Measurements from ENCODE around the gene MALAT1. TPM values are rescaled to one million over a fixed set of nuclear protein-coding genes. Genes with fewer than 3 reads are reported as not detected.

The MALAT1 gene
- total and polyA plus RNA-seq, 10 of the 15 experiments (the other 5 are each of a cell fraction or from before 2014, with no cell fraction given), result 448 to 8,160 (median 2,019) TPM

DNA sequence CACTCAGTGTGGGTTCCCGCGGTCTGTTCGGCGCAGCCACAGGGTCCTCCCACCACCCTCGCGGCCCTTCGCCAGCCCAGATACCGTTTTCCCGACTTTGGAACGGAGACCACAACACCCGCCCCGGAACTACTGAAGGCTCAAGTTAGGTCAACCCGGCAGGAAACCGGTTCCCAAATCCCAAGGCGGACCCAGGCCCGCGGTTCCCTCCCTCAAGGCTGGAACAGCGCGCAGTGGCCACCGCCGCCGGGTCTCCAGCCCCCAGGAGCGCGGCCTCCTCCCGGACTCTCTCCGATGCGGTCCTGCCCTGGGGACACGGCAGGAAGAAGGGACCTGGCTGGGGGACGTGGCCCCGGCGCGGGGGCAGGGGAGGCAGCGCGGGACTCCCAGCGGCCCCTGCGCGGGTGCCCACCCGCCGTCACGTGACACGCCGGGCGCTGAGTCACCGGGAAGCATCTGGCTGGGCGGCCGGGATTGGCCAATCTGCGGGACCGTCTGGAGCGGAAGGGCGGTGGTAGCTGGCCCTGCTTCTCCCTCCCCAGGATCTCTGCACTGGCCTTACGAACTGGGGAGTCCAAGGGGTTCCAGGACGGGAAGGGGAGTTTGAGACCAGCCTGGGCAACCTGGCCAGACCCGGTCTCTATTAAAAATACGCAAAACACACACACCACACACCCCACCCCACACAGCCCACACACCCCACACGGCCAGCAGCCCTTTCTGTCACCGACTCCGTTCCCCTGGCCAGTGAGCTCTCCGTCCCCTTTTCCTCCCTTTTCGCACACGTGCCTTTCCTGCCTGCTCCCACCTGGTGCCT lies 21.5 kb upstream of the MALAT1 start (continued):
- TF ChIP-seq, protein P1, sequence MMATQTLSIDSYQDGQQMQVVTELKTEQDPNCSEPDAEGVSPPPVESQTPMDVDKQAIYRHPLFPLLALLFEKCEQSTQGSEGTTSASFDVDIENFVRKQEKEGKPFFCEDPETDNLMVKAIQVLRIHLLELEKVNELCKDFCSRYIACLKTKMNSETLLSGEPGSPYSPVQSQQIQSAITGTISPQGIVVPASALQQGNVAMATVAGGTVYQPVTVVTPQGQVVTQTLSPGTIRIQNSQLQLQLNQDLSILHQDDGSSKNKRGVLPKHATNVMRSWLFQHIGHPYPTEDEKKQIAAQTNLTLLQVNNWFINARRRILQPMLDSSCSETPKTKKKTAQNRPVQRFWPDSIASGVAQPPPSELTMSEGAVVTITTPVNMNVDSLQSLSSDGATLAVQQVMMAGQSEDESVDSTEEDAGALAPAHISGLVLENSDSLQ (IDR thresholded peaks at IDR 0.05), result peak; percentile 24; the same call in 1 of the 2 replicates
- TF ChIP-seq NRF1 (conservative IDR thresholded peaks at IDR 0.05; ENCODE audit: low read depth, low read length) (no peak), CHD2 (IDR thresholded peaks at IDR 0.05; ENCODE audit: borderline replicate concordance, low read depth, low read length) (no peak; the same call in 1 of the 2 replicates), CHD1 (IDR thresholded peaks at IDR 0.05; ENCODE audit: low read depth, low read length) (no peak), SP1 (IDR thresholded peaks at IDR 0.05; ENCODE audit: low read depth, low read length) (no peak), SIX5 (IDR thresholded peaks at IDR 0.05; ENCODE audit: low read depth, low read length, severe bottlenecking) (no peak), ATF3 (IDR thresholded peaks at IDR 0.05; ENCODE audit: borderline replicate concordance, extremely low read depth, low read depth, low read length) (peak; percentile 85; the same call in 1 of the 2 replicates), RCOR1 (conservative IDR thresholded peaks at IDR 0.05; ENCODE audit: low read depth, low read length) (0 out of 2 replicates have a peak, but pooled peaks have one; percentile 59), CTCF (IDR thresholded peaks at IDR 0.05 in 2 of 3, conservative IDR thresholded peaks at IDR 0.05 in 1 of 3; ENCODE audit: control insufficient read depth in 2 of 3, extremely low read depth in 1 of 3, insufficient read depth in 1 of 3, low read depth in 3 of 3, low read length in 3 of 3) (no peak), CREM (IDR thresholded peaks at IDR 0.05; ENCODE audit: low read depth) (peak; percentile 24; the same call in 1 of the 2 replicates), TAF1 (IDR thresholded peaks at IDR 0.05; ENCODE audit: borderline replicate concordance, low read depth, low read length) (peak; percentile 67; the same call in 1 of the 2 replicates), KAT2A (conservative IDR thresholded peaks at IDR 0.05; ENCODE audit: control insufficient read depth, low read depth, low read length) (no peak), HDGF (IDR thresholded peaks at IDR 0.05) (peak; percentile 53), ZNF384 (IDR thresholded peaks at IDR 0.05; ENCODE audit: borderline replicate concordance, low read depth, low read length) (no peak), BCL11A (IDR thresholded peaks at IDR 0.05; ENCODE audit: low read depth, low read length) (no peak), BACH1 (IDR thresholded peaks at IDR 0.05; ENCODE audit: borderline replicate concordance) (peak; percentile 92), EP300 (IDR thresholded peaks at IDR 0.05; ENCODE audit: borderline replicate concordance in 1 of 2, control insufficient read depth in 1 of 2, low read depth in 2 of 2, low read length in 2 of 2) (0 out of 4 replicates have a peak, but pooled peaks of 1 of the 2 experiments have one; percentile 26), MYB (IDR thresholded peaks at IDR 0.05; ENCODE audit: borderline replicate concordance, low read depth, low read length) (no peak), RB1 (IDR thresholded peaks at IDR 0.05; ENCODE audit: borderline replicate concordance) (peak; percentile 35; the same call in 1 of the 2 replicates)
- TF ChIP-seq, protein P2, sequence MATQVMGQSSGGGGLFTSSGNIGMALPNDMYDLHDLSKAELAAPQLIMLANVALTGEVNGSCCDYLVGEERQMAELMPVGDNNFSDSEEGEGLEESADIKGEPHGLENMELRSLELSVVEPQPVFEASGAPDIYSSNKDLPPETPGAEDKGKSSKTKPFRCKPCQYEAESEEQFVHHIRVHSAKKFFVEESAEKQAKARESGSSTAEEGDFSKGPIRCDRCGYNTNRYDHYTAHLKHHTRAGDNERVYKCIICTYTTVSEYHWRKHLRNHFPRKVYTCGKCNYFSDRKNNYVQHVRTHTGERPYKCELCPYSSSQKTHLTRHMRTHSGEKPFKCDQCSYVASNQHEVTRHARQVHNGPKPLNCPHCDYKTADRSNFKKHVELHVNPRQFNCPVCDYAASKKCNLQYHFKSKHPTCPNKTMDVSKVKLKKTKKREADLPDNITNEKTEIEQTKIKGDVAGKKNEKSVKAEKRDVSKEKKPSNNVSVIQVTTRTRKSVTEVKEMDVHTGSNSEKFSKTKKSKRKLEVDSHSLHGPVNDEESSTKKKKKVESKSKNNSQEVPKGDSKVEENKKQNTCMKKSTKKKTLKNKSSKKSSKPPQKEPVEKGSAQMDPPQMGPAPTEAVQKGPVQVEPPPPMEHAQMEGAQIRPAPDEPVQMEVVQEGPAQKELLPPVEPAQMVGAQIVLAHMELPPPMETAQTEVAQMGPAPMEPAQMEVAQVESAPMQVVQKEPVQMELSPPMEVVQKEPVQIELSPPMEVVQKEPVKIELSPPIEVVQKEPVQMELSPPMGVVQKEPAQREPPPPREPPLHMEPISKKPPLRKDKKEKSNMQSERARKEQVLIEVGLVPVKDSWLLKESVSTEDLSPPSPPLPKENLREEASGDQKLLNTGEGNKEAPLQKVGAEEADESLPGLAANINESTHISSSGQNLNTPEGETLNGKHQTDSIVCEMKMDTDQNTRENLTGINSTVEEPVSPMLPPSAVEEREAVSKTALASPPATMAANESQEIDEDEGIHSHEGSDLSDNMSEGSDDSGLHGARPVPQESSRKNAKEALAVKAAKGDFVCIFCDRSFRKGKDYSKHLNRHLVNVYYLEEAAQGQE (IDR thresholded peaks at IDR 0.05; ENCODE audit: low read depth, low read length), result 0 out of 2 replicates have a peak, but pooled peaks have one; percentile 20
- TF ChIP-seq, protein P3, sequence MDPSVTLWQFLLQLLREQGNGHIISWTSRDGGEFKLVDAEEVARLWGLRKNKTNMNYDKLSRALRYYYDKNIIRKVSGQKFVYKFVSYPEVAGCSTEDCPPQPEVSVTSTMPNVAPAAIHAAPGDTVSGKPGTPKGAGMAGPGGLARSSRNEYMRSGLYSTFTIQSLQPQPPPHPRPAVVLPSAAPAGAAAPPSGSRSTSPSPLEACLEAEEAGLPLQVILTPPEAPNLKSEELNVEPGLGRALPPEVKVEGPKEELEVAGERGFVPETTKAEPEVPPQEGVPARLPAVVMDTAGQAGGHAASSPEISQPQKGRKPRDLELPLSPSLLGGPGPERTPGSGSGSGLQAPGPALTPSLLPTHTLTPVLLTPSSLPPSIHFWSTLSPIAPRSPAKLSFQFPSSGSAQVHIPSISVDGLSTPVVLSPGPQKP (IDR thresholded peaks at IDR 0.05; ENCODE audit: low read depth, low read length), result no peak

Data from GM12878 (cell line).